Astrocyte (in vitro differentiated cells and primary cell): ENCODE measurements around the gene NDUFB11.

Source experiments
- EZH2 ChIP-seq: IDR thresholded peaks from 2 replicates; pipeline ENCODE4 v1.6.1; 2012; ENCODE audit warnings: mild to moderate bottlenecking, low read length, inconsistent platforms; ENCODE audit not compliant: insufficient read depth
- TF ChIP-seq, protein P1 (sequence below): IDR thresholded peaks from 2 replicates; pipeline ENCODE4 v1.5.1; 2011; ENCODE audit warnings: low read depth, mild to moderate bottlenecking, inconsistent platforms, low read length, moderate library complexity; ENCODE audit not compliant: insufficient read depth

DNA sequence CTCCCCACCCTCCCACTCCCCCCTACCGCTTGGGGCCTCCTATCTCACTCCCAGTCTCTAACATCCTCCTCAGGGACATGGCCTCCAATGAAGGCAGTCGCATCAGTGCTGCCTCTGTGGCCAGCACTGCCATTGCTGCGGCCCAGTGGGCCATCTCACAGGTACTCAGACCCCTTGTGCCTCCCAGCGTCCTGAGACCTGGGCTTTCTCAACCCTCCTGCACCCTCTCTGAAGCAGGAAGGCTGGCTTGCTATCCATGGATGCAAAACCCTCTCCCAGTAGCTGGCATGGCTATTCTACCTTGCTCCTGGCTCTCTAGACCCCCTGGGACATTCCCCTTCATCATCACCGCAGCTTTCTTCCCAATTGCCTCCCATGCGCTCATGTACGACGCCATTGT is 35.8 kb upstream of the NDUFB11 start:
- TF ChIP-seq EZH2 = no peak
- TF ChIP-seq, protein P1, sequence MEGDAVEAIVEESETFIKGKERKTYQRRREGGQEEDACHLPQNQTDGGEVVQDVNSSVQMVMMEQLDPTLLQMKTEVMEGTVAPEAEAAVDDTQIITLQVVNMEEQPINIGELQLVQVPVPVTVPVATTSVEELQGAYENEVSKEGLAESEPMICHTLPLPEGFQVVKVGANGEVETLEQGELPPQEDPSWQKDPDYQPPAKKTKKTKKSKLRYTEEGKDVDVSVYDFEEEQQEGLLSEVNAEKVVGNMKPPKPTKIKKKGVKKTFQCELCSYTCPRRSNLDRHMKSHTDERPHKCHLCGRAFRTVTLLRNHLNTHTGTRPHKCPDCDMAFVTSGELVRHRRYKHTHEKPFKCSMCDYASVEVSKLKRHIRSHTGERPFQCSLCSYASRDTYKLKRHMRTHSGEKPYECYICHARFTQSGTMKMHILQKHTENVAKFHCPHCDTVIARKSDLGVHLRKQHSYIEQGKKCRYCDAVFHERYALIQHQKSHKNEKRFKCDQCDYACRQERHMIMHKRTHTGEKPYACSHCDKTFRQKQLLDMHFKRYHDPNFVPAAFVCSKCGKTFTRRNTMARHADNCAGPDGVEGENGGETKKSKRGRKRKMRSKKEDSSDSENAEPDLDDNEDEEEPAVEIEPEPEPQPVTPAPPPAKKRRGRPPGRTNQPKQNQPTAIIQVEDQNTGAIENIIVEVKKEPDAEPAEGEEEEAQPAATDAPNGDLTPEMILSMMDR = no peak
